DND-41 (cell line): ENCODE measurements around the gene PDXP.
"Not testable (repeated sequence)": the region's sequence is repeated elsewhere in the genome, so short reads cannot be mapped to it uniquely, and the experiment has no call there.

Experiments used
- ATAC-seq: fragments of 200-7000 bp; cut with Tn5 transposase; 3 replicates; pipeline ENCODE4 v1.9.1; 2021; ENCODE audit warnings: low read depth; ENCODE audit not compliant: insufficient read depth
- DNase-seq: peaks from one replicate; pipeline ENCODE4 v3.0.0-alpha.2; 2020
- H2AFZ ChIP-seq: 2 replicates; pipeline ENCODE4 v1.6.0; 2012; ENCODE audit warnings: low read depth, low read length
- H3K27ac ChIP-seq: 2 replicates; pipeline ENCODE4 v1.5.1; 2012; ENCODE audit warnings: low read length, inconsistent platforms
- H3K27me3 ChIP-seq: fragments of 200-600 bp; sonication (generic); 2 replicates; pipeline ENCODE4 v1.6.0; 2012; ENCODE audit warnings: low read length, mild to moderate bottlenecking, inconsistent platforms; ENCODE audit not compliant: insufficient read depth, poor library complexity
- H3K36me3 ChIP-seq: 2 replicates; pipeline ENCODE4 v1.5.1; 2012; ENCODE audit warnings: low read length, inconsistent platforms; ENCODE audit not compliant: insufficient read depth
- H3K4me1 ChIP-seq: 2 replicates; pipeline ENCODE4 v1.5.1; 2012; ENCODE audit warnings: mild to moderate bottlenecking, low read length; ENCODE audit not compliant: insufficient read depth
- H3K4me2 ChIP-seq: 2 replicates; pipeline ENCODE4 v1.6.0; 2012; ENCODE audit warnings: mild to moderate bottlenecking, moderate library complexity, low read length, inconsistent platforms; ENCODE audit not compliant: insufficient read depth
- H3K4me3 ChIP-seq, 2 experiments: fragments of 200-600 bp in 1 of 2; shearing (Covaris generic) in 1 of 2; 2 replicates each; pipeline ENCODE4 v1.5.1; 2012 to 2016; ENCODE audit warnings: inconsistent platforms in 2 of 2, low read length in 2 of 2, mild to moderate bottlenecking in 2 of 2, low read depth in 1 of 2, moderate library complexity in 1 of 2
- H3K79me2 ChIP-seq: 2 replicates; pipeline ENCODE4 v1.6.0; 2012; ENCODE audit warnings: low read length, inconsistent platforms; ENCODE audit not compliant: insufficient read depth
- H3K9ac ChIP-seq: 2 replicates; pipeline ENCODE4 v1.6.0; 2012; ENCODE audit warnings: low read depth, mild to moderate bottlenecking, inconsistent platforms, low read length, moderate library complexity
- H3K9me3 ChIP-seq: 2 replicates; pipeline ENCODE4 v1.5.1; 2012; ENCODE audit warnings: low read length, moderate library complexity, mild to moderate bottlenecking, inconsistent platforms; ENCODE audit not compliant: insufficient read depth, severe bottlenecking
- H4K20me1 ChIP-seq: 2 replicates; pipeline ENCODE4 v1.6.0; 2012; ENCODE audit warnings: low read length; ENCODE audit not compliant: insufficient read depth
- CTCF ChIP-seq: IDR thresholded peaks from 2 replicates; pipeline ENCODE4 v1.5.1; 2012; ENCODE audit warnings: borderline replicate concordance, low read length, moderate library complexity, mild to moderate bottlenecking; ENCODE audit not compliant: poor library complexity, severe bottlenecking; ENCODE audit errors: extremely low read depth
- EZH2 ChIP-seq: IDR thresholded peaks from 3 replicates; pipeline ENCODE4 v1.6.1; 2012; ENCODE audit warnings: borderline replicate concordance, low read depth, mild to moderate bottlenecking, moderate library complexity, low read length, inconsistent platforms; ENCODE audit not compliant: severe bottlenecking

Gene PDXP

GRCh38 chr22:37692627-37693285, 34.2 kb downstream of the PDXP start:
- H3K27ac ChIP-seq, result no peak overlapping the region
- no peak for TF ChIP-seq EZH2
- TF ChIP-seq CTCF, result no peak

GRCh38 chr22:37694131-37694530, 35.6 kb downstream of the PDXP start:
- H3K4me2 ChIP-seq, H3K79me2 ChIP-seq, H3K27ac ChIP-seq, H3K27me3 ChIP-seq, H2AFZ ChIP-seq, H3K4me3 ChIP-seq, H3K9me3 ChIP-seq, H3K9ac ChIP-seq, H4K20me1 ChIP-seq, H3K4me1 ChIP-seq, DNase-seq, ATAC-seq: not testable (repeated sequence)
- peaks cover 43% of the 10 kb centered on the region for H3K36me3 ChIP-seq

More at GRCh38 chr22:37692627-37693285, 34.2 kb downstream of the PDXP start:
- H3K79me2 ChIP-seq, result peaks cover 14% of the 10 kb centered on the region
- DNase-seq (no peak), ATAC-seq (no peak)
- H4K20me1 ChIP-seq, result peaks cover 9% of the 10 kb centered on the region; the same call in 1 of the 2 replicates
- no peak overlapping the region for H3K4me2 ChIP-seq
- no peak overlapping the region for H3K9ac ChIP-seq
- H2AFZ ChIP-seq, result no peak overlapping the region
- H3K4me3 ChIP-seq, result no peak overlapping the region
- no peaks in the 10 kb centered on the region for H3K9me3 ChIP-seq
- H3K4me1 ChIP-seq, result peaks cover 11% of the 10 kb centered on the region
- H3K27me3 ChIP-seq, result no peaks in the 10 kb centered on the region
- peaks cover 57% of the 10 kb centered on the region for H3K36me3 ChIP-seq

GRCh38 chr22:37696260-37696656, 37.7 kb downstream of the PDXP start:
- not testable (repeated sequence) for H2AFZ ChIP-seq, H3K4me3 ChIP-seq, H3K4me2 ChIP-seq, H3K27me3 ChIP-seq, DNase-seq, H3K9ac ChIP-seq, H3K4me1 ChIP-seq, H3K27ac ChIP-seq, H4K20me1 ChIP-seq, H3K9me3 ChIP-seq, H3K79me2 ChIP-seq, ATAC-seq
- H3K36me3 ChIP-seq, result peaks cover 25% of the 10 kb centered on the region

- ATAC-seq (peak; percentile 91), DNase-seq (peak; percentile 77)
- 0 out of 2 replicates have a peak, but pooled peaks cover 6% of the 10 kb centered on the region for H4K20me1 ChIP-seq
- H2AFZ ChIP-seq, result no peak within 1 kb of the TSS
- H3K4me3 ChIP-seq, result no peak within 1 kb of the TSS
- H3K27me3 ChIP-seq, result no peaks in the 10 kb centered on the region
- no peak for TF ChIP-seq EZH2
- no peak within 1 kb of the TSS for H3K9ac ChIP-seq
- no peaks in the 10 kb centered on the region for H3K4me1 ChIP-seq
- no peak within 1 kb of the TSS for H3K27ac ChIP-seq
- no peaks in the 10 kb centered on the region for H3K79me2 ChIP-seq
- H3K9me3 ChIP-seq, result no peaks in the 10 kb centered on the region
- no peak within 1 kb of the TSS for H3K4me2 ChIP-seq
- peaks cover 19% of the 10 kb centered on the region for H3K36me3 ChIP-seq
Measured at GRCh38 chr22:37696657-37697537, 38.4 kb downstream of the PDXP start, which contains the start of gene TRIOBP. Gene TRIOBP (plus strand): TSS chr22:37697048. CDS start chr22:37701366, 4,318 bp downstream.
